Measurements from ENCODE around the gene JMY.

Gene JMY

GRCh38 chr5:79295029-79295428 is 59.1 kb downstream of the JMY start:
- DNase-seq, result no peak

- no peak for DNase-seq
These were observed 61.7 kb downstream of the JMY start for GRCh38 chr5:79297661-79298060.

- DNase-seq, result no peak
These were observed 65.2 kb downstream of the JMY start for GRCh38 chr5:79301046-79301712.

- DNase-seq, result no peak
These were observed 66.5 kb downstream of the JMY start for GRCh38 chr5:79302454-79302853.

- DNase-seq, result no peak
These were observed 69.8 kb downstream of the JMY start for GRCh38 chr5:79305706-79306105.

- no peak for DNase-seq
These were observed 83.1 kb downstream of the JMY start for GRCh38 chr5:79318935-79319614.

- no peak for DNase-seq
These were observed 93.5 kb downstream of the JMY start for GRCh38 chr5:79329453-79329852.

- no peak for DNase-seq
These were observed 94.1 kb downstream of the JMY start for GRCh38 chr5:79330071-79330470.

GRCh38 chr5:79333852-79334557 is 98.1 kb downstream of the JMY start:
- no peak for DNase-seq

GRCh38 chr5:79346420-79346824 is 110.5 kb downstream of the JMY start:
- DNase-seq, result no peak

- no peak for DNase-seq
These were observed 113.1 kb downstream of the JMY start for GRCh38 chr5:79349047-79349446.

- DNase-seq, result no peak
These were observed 114.0 kb downstream of the JMY start for GRCh38 chr5:79349881-79350280.

GRCh38 chr5:79357398-79357797 is 121.5 kb downstream of the JMY start:
- no peak for DNase-seq
